Measurements from ENCODE around the gene PDE8B. TPM values are rescaled to one million over a fixed set of nuclear protein-coding genes. Genes with fewer than 3 reads are reported as not detected.

The PDE8B gene
- total RNA-seq (0.07 TPM in 1 of 2 replicates, not detected in the other), polyA plus RNA-seq (not detected in 2 replicates), polyA minus RNA-seq (not detected in 2 replicates)
- total RNA-seq (2013), result 0.09 TPM

DNA sequence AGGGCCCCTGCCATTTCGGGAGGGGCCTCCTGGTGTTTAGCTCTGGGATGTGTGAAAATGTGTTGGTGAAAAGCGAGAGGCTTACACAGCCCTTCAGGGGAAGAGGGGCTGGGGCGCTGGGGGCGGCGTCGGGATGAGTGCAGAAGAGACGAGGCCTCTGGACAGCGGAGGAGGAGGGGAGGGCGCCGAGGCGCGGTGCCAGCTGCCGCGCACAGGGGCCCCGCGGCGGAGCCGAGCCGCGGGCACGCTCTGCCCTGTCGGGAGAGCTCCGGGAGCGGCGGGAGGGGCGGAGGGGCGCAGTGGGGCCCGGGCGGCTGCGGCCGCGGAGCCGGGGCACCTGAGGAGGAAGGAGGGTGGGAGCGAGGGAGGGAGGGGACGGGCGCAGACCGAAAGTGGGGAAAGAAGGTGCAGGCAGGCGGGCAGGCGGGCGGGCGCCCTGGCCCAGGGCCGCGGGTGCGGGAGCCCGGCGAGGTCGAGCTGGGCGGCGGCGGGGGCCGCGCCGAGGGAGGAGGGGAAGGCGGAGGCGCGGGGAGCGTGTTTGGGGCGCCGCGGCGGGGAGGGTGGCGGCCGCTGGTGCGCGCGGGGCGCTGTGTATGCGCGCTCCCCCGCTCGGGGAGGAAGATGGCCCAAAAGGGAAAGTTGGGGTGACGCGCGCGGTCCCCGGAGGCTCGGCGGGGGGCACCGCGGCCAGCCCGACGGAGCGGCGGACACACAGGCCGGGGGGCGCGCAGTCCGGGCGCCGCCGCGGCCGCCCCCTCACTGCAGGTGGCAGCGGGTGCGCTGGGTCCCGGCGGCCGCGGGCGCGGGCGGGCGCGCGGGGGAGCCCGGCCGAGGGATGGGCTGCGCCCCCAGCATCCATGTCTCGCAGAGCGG lies at the start of gene PDE8B:
TSS of gene PDE8B (plus strand) at position 590 of the 873 bp plus-strand sequence. CDS start at position 836, 246 bp downstream.
- Histone ChIP-seq H3K4me2 (replicated peaks; ENCODE audit: low read depth, low read length, poor library complexity, severe bottlenecking) (peak within 1 kb of the TSS; percentile 70), H3K9ac (ENCODE audit: low read length) (peak within 1 kb of the TSS; percentile 19), H3K9me3 (ENCODE audit: control extremely low read depth in 1 of 3, control insufficient read depth in 2 of 3, insufficient read depth in 1 of 3, low read length in 2 of 3) (no peaks in the 10 kb centered on the region), H3K36me3 (replicated peaks in 1 of 2; ENCODE audit: control extremely low read depth in 1 of 2, control insufficient read depth in 1 of 2, extremely low read depth in 1 of 2, insufficient read depth in 2 of 2, low read length in 1 of 2) (no peaks in the 10 kb centered on the region), H4K20me1 (ENCODE audit: control insufficient read depth, insufficient read depth, low read length, poor library complexity, severe bottlenecking) (no peaks in the 10 kb centered on the region), H2AFZ (ENCODE audit: insufficient read depth, low read depth, low read length, poor library complexity, severe bottlenecking) (peak within 1 kb of the TSS; percentile 19), H3K4me3 (ENCODE audit: control extremely low read depth in 1 of 5, extremely low read depth in 1 of 5, insufficient read depth in 1 of 5, low read depth in 2 of 5, low read length in 4 of 5) (peak within 1 kb of the TSS in 3 of 5 experiments; percentile 11 to 26 (median 17)), H3K4me1 (ENCODE audit: control insufficient read depth in 2 of 2, insufficient read depth in 2 of 2, low read length in 2 of 2) (peaks cover 8 to 9% of the 10 kb centered on the region in 2 donors), H3K79me2 (ENCODE audit: control insufficient read depth, insufficient read depth, low read length) (no peaks in the 10 kb centered on the region), H3K27ac (ENCODE audit: low read length in 2 of 2) (no peak within 1 kb of the TSS), H3K27me3 (replicated peaks in 1 of 4; ENCODE audit: control extremely low read depth in 1 of 4, control insufficient read depth in 3 of 4, insufficient read depth in 4 of 4, low read length in 3 of 4) (peaks cover 0 to 32% (median 20%) of the 10 kb centered on the region in 4 experiments)
- 1% methylated on average over 108 of the region's 110 CpGs for WGBS (ENCODE audit: insufficient coverage)
- DNase-seq (peak; percentile 19), ATAC-seq (ENCODE audit: low read depth) (no peak)
- H3K27me3 Mint-ChIP-seq, result peaks cover 48% of the 10 kb centered on the region
- ChIA-PET CTCF (no interaction called here), POLR2A (no interaction called here)
- H3K27ac Mint-ChIP-seq, result no peak within 1 kb of the TSS
- H3K9me3 Mint-ChIP-seq (ENCODE audit: insufficient read depth), result no peaks in the 10 kb centered on the region
- peak within 1 kb of the TSS; percentile 87 for H3K4me3 Mint-ChIP-seq
- H3K4me1 Mint-ChIP-seq, result peaks cover 18% of the 10 kb centered on the region
- no peak for TF ChIP-seq EZH2 (IDR thresholded peaks at IDR 0.05; ENCODE audit: borderline replicate concordance, insufficient read depth, low read depth, low read length, poor library complexity, severe bottlenecking)
- TF ChIP-seq, protein P1, sequence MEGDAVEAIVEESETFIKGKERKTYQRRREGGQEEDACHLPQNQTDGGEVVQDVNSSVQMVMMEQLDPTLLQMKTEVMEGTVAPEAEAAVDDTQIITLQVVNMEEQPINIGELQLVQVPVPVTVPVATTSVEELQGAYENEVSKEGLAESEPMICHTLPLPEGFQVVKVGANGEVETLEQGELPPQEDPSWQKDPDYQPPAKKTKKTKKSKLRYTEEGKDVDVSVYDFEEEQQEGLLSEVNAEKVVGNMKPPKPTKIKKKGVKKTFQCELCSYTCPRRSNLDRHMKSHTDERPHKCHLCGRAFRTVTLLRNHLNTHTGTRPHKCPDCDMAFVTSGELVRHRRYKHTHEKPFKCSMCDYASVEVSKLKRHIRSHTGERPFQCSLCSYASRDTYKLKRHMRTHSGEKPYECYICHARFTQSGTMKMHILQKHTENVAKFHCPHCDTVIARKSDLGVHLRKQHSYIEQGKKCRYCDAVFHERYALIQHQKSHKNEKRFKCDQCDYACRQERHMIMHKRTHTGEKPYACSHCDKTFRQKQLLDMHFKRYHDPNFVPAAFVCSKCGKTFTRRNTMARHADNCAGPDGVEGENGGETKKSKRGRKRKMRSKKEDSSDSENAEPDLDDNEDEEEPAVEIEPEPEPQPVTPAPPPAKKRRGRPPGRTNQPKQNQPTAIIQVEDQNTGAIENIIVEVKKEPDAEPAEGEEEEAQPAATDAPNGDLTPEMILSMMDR (IDR thresholded peaks at IDR 0.05), result no peak
- intact Hi-C loops (cut with micrococcal nuclease), result no loop called here

- Histone ChIP-seq H3K27ac (ENCODE audit: low read length in 2 of 2) (no peak overlapping the region), H3K9ac (ENCODE audit: low read length) (no peak overlapping the region), H2AFZ (ENCODE audit: insufficient read depth, low read depth, low read length, poor library complexity, severe bottlenecking) (no peak overlapping the region), H3K27me3 (replicated peaks in 1 of 4; ENCODE audit: control extremely low read depth in 1 of 4, control insufficient read depth in 3 of 4, insufficient read depth in 4 of 4, low read length in 3 of 4) (peaks cover 0 to 1% (median 0%) of the 10 kb centered on the region in 4 experiments), H3K36me3 (replicated peaks in 1 of 2; ENCODE audit: control extremely low read depth in 1 of 2, control insufficient read depth in 1 of 2, extremely low read depth in 1 of 2, insufficient read depth in 2 of 2, low read length in 1 of 2) (no peaks in the 10 kb centered on the region), H3K4me3 (ENCODE audit: control extremely low read depth in 1 of 5, extremely low read depth in 1 of 5, insufficient read depth in 1 of 5, low read depth in 2 of 5, low read length in 4 of 5) (no peak overlapping the region), H4K20me1 (ENCODE audit: control insufficient read depth, insufficient read depth, low read length, poor library complexity, severe bottlenecking) (no peaks in the 10 kb centered on the region), H3K79me2 (ENCODE audit: control insufficient read depth, insufficient read depth, low read length) (no peaks in the 10 kb centered on the region), H3K4me1 (ENCODE audit: control insufficient read depth in 2 of 2, insufficient read depth in 2 of 2, low read length in 2 of 2) (no peaks in the 10 kb centered on the region), H3K4me2 (replicated peaks; ENCODE audit: low read depth, low read length, poor library complexity, severe bottlenecking) (no peak overlapping the region), H3K9me3 (ENCODE audit: control extremely low read depth in 1 of 3, control insufficient read depth in 2 of 3, insufficient read depth in 1 of 3, low read length in 2 of 3) (no peaks in the 10 kb centered on the region)
- Mint-ChIP-seq H3K4me1 (no peaks in the 10 kb centered on the region), H3K9me3 (ENCODE audit: insufficient read depth) (peaks cover 4% of the 10 kb centered on the region), H3K4me3 (no peak overlapping the region), H3K27ac (no peak overlapping the region), H3K27me3 (peaks cover 16% of the 10 kb centered on the region)
- ATAC-seq (ENCODE audit: low read depth) (no peak), DNase-seq (no peak)
- TF ChIP-seq, protein P1 (IDR thresholded peaks at IDR 0.05), result no peak
- no peak for TF ChIP-seq EZH2 (IDR thresholded peaks at IDR 0.05; ENCODE audit: borderline replicate concordance, insufficient read depth, low read depth, low read length, poor library complexity, severe bottlenecking)
- intact Hi-C loops (cut with micrococcal nuclease), result no loop called here
- no CpG with 5 or more reads among the region's 2 CpGs for WGBS (ENCODE audit: insufficient coverage)
- ChIA-PET CTCF (no interaction called here), POLR2A (no interaction called here)
These were observed 47.0 kb upstream of the PDE8B start for GRCh38 chr5:77163453-77163852.
